Heart left ventricle (tissue), 16 donors: ENCODE data around the gene PPM1A. TPM values are rescaled to one million over a fixed set of nuclear protein-coding genes. Genes with fewer than 3 reads are reported as not detected.

Experiments
- ATAC-seq, 4 donors: fragments of 200-7000 bp; cut with Tn5 transposase; one replicate each; pipeline ENCODE4 v1.9.1; 2020 to 2022; ENCODE audit warnings: moderate library complexity in 4 of 4, mild to moderate bottlenecking in 3 of 4, moderate number of reproducible peaks in 1 of 4
- DNase-seq, 5 donors: peaks; one replicate each; pipeline ENCODE4 v3.0.0-alpha.2; 2020
- H3K27ac ChIP-seq, 12 donors: fragments of 200-600 bp; sonication (generic) in 4 of 12; one replicate each; pipeline versions ENCODE4 v1.5.0 to v1.8.0; 2016 to 2022; ENCODE audit warnings: mild to moderate bottlenecking in 2 of 12
- H3K27me3 ChIP-seq, 9 donors: fragments of 200-600 bp; sonication (generic) in 2 of 9; one replicate each; pipeline versions ENCODE4 v1.5.1 to v1.8.0; 2016 to 2022; ENCODE audit warnings: mild to moderate bottlenecking in 3 of 9
- H3K36me3 ChIP-seq, 9 donors: fragments of 200-600 bp; sonication (generic) in 2 of 9; one replicate each; pipeline versions ENCODE4 v1.5.0 to v1.8.0; 2018 to 2022; ENCODE audit warnings: mild to moderate bottlenecking in 2 of 9
- H3K4me1 ChIP-seq, 12 donors: fragments of 200-600 bp; sonication (generic) in 4 of 12; one replicate each; pipeline versions ENCODE4 v1.5.0 to v1.8.0; 2016 to 2022; ENCODE audit warnings: mild to moderate bottlenecking in 3 of 12
- H3K4me3 ChIP-seq, 12 donors: fragments of 200-600 bp; sonication (generic) in 4 of 12; one replicate each; pipeline versions ENCODE4 v1.5.0 to v1.8.0; 2017 to 2022; ENCODE audit warnings: mild to moderate bottlenecking in 9 of 12, moderate library complexity in 4 of 12
- H3K9me3 ChIP-seq, 12 donors: fragments of 200-600 bp; sonication (generic) in 4 of 12; one replicate each; pipeline versions ENCODE4 v1.5.0 to v1.8.0; 2016 to 2022; ENCODE audit warnings: mild to moderate bottlenecking in 1 of 12
- POLR2A ChIP-seq, 2 donors: fragments of 450-650 bp; IDR thresholded peaks; one replicate each; pipeline ENCODE4 v1.6.1; 2017; ENCODE audit warnings: antibody characterized with exemption in 2 of 2, mild to moderate bottlenecking in 2 of 2, moderate library complexity in 2 of 2
- WGBS, 4 donors: extraction: QIAGEN DNeasy Blood & Tissue Kit in 2 of 4; methylation state at CpG; one replicate each; pipeline versions ENCODE4 v1.1.5 to v1.1.7; 2013 to 2018; 5-methylcytosine and 5-hydroxymethylcytosine counted together
- intact Hi-C, 10 donors: fragments of 100-400 bp; cut with DNase I; formaldehyde crosslinking; loops; one replicate each; pipeline versions ENCODE4 v1.11.1 to v1.14.2; 2022
- polyA plus RNA-seq, 2 donors: library from polyadenylated mRNA; stranded (reverse); fragments of 200-250 nt; gene quantifications; one replicate each; pipeline ENCODE4 v1.2.3, GENCODE V29; 2013
- total RNA-seq, 9 donors: library from RNA; depleted of rRNA in 2 of 9; stranded (reverse); fragments of >200 nt in 2 of 9; fragmentation: NEBNext Ultra II Directional in 3 of 9; extraction: Animal tissue kit (Norgen Biotek cat#: 25700) in 3 of 9; gene quantifications; one replicate each; pipeline versions ENCODE4 v1.1.0 to v1.2.4, GENCODE V29; 2016 to 2023
- TF ChIP-seq, protein P1 (sequence below), 12 donors: fragments of 200-600 bp; sonication (generic) in 4 of 12; IDR thresholded peaks; one replicate each; pipeline versions ENCODE4 v1.5.0 to v1.8.0; 2018 to 2022; ENCODE audit warnings: antibody characterized with exemption in 12 of 12, mild to moderate bottlenecking in 5 of 12
- donor health status: ischemic (EF 13 %, LVEDD 7.1; RV severe dilation, severe dysfunction).
- donor health status: healthy with polysubstance abuse.
- donor health status: DM: no; HTN: yes; CAD: no.
- donor health status: DM: no; HTN: no; CAD: no.
- donor health status: ischemic (EF 25% LVEDD 6.9; RV normal size, moderate dysfunction).
- donor health status: ischemic (EF 25% LVEDD 5.7; RV mildly dilated, moderate dysfunction).
- donor health status: healthy.
- donor health status: DM: yes; HTN: yes; CAD: no.
- donor health status: ischemic (EF 35%, LVEDD 5.7; RV mildly dilated, moderate dysfunction).
- donor health status: nonischemic (EF 11% LVEDD 7.7; RV severe dilation, severe dysfunction).
- donor health status: DM: yes; HTN: yes; CAD: no.
- donor health status: PGD.
- donor health status: ischemic (EF 29% LVEDD 5.4; RV normal size, mild dysfunction).
- donor health status: nonischemic (EF 23%, LVEDD 6.1; RV moderate dilation, normal function).

The PPM1A gene
- total and polyA plus RNA-seq, 11 donors, result 27.7 to 126 (median 91.6) TPM

DNA sequence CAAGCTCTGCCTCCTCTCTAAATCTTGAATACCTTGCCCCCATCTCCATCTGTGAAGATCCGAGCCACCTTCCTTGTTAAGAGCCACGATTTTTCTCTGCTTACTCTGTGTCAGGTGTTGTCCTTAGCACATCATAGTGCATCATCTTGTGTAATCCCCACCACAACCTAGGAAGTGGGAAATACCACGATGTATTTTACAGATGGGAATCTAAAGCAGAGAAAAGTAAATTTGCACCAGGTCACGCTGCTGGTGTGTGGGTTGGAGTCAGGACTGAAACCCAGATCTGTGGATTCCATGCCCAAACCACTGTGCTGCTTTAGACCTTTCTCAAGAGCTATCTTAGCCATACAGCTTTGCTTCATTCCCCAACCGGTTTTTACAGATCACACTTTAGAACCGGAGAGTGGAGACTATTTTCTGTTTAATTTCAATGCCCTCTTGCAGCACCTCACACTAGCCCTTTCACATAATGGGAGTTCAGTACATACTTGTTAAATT is 94.6 kb downstream of the PPM1A start:
- Histone ChIP-seq H3K9me3 (no peaks in the 10 kb centered on the region), H3K4me1 (no peaks in the 10 kb centered on the region), H3K4me3 (no peak overlapping the region), H3K27ac (no peak overlapping the region), H3K36me3 (no peaks in the 10 kb centered on the region), H3K27me3 (peaks cover 0 to 7% (median 0%) of the 10 kb centered on the region in 9 donors)
- DNase-seq, result no peak
- ATAC-seq, result no peak
- TF ChIP-seq, protein P1, sequence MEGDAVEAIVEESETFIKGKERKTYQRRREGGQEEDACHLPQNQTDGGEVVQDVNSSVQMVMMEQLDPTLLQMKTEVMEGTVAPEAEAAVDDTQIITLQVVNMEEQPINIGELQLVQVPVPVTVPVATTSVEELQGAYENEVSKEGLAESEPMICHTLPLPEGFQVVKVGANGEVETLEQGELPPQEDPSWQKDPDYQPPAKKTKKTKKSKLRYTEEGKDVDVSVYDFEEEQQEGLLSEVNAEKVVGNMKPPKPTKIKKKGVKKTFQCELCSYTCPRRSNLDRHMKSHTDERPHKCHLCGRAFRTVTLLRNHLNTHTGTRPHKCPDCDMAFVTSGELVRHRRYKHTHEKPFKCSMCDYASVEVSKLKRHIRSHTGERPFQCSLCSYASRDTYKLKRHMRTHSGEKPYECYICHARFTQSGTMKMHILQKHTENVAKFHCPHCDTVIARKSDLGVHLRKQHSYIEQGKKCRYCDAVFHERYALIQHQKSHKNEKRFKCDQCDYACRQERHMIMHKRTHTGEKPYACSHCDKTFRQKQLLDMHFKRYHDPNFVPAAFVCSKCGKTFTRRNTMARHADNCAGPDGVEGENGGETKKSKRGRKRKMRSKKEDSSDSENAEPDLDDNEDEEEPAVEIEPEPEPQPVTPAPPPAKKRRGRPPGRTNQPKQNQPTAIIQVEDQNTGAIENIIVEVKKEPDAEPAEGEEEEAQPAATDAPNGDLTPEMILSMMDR (IDR thresholded peaks at IDR 0.05), result no peak
- no peak for TF ChIP-seq POLR2A (IDR thresholded peaks at IDR 0.05)
- 71 to 79% (median 75%) methylated on average over 6 of the region's 6 CpGs for WGBS, 4 donors
- intact Hi-C loops, result loop anchor here in 2 of 10 donors (10.0 kb wide), 2 partner anchors 391 to 911 kb away; partner anchors contain the start of gene MNAT1 (in 1 of the 2)

DNA sequence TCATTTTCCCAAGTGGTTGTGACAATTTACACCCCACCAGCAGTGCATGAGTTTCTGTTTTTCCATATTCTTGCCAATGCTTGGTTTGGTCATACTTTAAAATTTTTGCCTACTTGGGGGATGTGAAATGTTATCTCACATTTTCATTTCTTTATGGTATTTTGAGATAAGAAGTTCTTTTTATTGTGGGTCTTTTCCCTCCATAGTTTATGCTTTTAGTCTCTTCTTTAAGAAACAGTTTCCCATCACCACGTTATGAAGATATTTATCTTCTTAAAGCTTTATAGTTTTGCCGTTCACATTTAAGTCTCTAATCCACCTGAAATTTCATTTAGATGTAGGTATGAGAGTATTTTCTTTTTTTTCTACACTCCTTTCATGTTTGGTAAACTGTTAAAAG is 95.7 kb downstream of the PPM1A start:
- no peaks in the 10 kb centered on the region for H3K27me3 ChIP-seq
- intact Hi-C loops, result loop anchor here in 3 of 10 donors (5.0 to 10.0 kb wide), 3 partner anchors 390 to 910 kb away; partner anchors contain the start of gene MNAT1 (in 1 of the 3)
- WGBS, 4 donors, result 67 to 80% (median 78%) methylated on average over 2 of the region's 2 CpGs
- no peaks in the 10 kb centered on the region for H3K36me3 ChIP-seq
- ATAC-seq, result no peak
- TF ChIP-seq, protein P1 (IDR thresholded peaks at IDR 0.05), result no peak
- TF ChIP-seq POLR2A (IDR thresholded peaks at IDR 0.05), result no peak
- DNase-seq, result no peak
- H3K27ac ChIP-seq, result no peak overlapping the region
- no peak overlapping the region for H3K4me3 ChIP-seq
- no peaks in the 10 kb centered on the region for H3K9me3 ChIP-seq
- no peaks in the 10 kb centered on the region for H3K4me1 ChIP-seq

DNA sequence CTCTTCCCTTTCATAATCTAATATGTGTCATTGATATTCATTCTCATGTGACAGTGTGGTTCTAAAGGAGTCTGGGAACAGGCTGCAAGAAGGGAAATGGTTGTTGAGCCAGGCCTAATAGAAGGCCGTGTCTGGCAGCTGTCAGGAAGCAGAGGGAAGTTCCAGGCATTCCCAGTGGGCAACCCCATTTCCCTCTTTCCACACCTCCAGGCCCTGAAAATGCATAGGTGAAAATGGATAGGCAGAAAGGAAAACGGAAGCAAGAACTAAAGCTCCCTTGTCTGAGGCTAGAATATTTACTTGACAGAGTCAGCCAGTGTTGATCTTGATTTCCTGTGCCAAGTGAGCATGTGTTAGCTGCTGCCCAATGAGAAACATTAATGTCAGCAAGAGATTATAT is 97.7 kb downstream of the PPM1A start:
- Histone ChIP-seq H3K27ac (no peak overlapping the region), H3K4me1 (peaks cover 0 to 6% (median 0%) of the 10 kb centered on the region in 12 donors), H3K27me3 (no peaks in the 10 kb centered on the region), H3K9me3 (no peaks in the 10 kb centered on the region), H3K36me3 (no peaks in the 10 kb centered on the region), H3K4me3 (no peak overlapping the region)
- intact Hi-C loops, result loop anchor here in 3 of 10 donors (2.0 to 10.0 kb wide), 4 partner anchors 214 to 908 kb away; partner anchors contain the start of gene MNAT1 (in 1 of the 3)
- ATAC-seq (no peak), DNase-seq (no peak)
- TF ChIP-seq, protein P1 (IDR thresholded peaks at IDR 0.05), result no peak
- TF ChIP-seq POLR2A (IDR thresholded peaks at IDR 0.05), result no peak
- 34 to 50% (median 43%) methylated on average over 2 of the region's 2 CpGs for WGBS, 4 donors

DNA sequence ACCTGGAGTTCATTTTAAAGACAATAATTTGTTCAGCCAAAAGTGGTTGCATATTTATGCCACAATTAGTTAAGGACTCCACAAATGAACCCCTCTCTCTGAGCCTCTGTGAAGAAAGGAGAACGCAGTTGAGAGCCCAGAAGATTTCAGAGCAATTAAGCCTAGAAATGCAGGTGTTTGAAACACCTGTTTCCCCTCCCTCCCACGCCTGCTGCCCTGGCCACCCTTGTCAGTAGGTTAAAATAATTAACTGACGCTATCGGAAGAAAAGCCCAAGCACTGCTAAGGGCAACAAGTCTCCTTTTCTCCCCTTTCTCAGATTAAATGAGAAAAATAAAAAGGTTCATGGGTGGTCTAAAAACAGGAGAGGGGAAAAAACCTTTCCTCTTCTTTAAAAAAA is 99.2 kb downstream of the PPM1A start:
- TF ChIP-seq, protein P1 (IDR thresholded peaks at IDR 0.05), result no peak
- no peak for TF ChIP-seq POLR2A (IDR thresholded peaks at IDR 0.05)
- DNase-seq, result no peak
- no peaks in the 10 kb centered on the region for H3K27me3 ChIP-seq
- no peak overlapping the region for H3K27ac ChIP-seq
- intact Hi-C loops, result loop anchor here in 3 of 10 donors (2.0 to 10.0 kb wide), 4 partner anchors 215 to 907 kb away; partner anchors contain the start of gene MNAT1 (in 1 of the 3)
- 78 to 82% (median 81%) methylated on average over 4 of the region's 4 CpGs for WGBS, 4 donors
- H3K36me3 ChIP-seq, result no peaks in the 10 kb centered on the region
- peaks cover 0 to 6% (median 0%) of the 10 kb centered on the region in 12 donors for H3K4me1 ChIP-seq
- ATAC-seq, result no peak
- no peak overlapping the region for H3K4me3 ChIP-seq
- no peaks in the 10 kb centered on the region for H3K9me3 ChIP-seq

Other genes starting within 250 kb of the PPM1A start
- gene PCNX4, start 157.3 kb upstream of the PPM1A start, total RNA-seq, result 10 to 100 TPM; 22.1 to 56.2 (median 37.3) TPM
- gene PCNX4, start 157.3 kb upstream of the PPM1A start, polyA plus RNA-seq, result 10 to 100 TPM; 19.7 TPM
- gene DHRS7, start 83.8 kb upstream of the PPM1A start, total RNA-seq, result 10 to 100 TPM; 27.9 to 76.6 (median 40.2) TPM
- 10 to 100 TPM; 40.5 to 89.3 TPM for gene DHRS7, start 83.8 kb upstream of the PPM1A start, polyA plus RNA-seq
- gene C14orf39, start 236.8 kb downstream of the PPM1A start, total RNA-seq, result not detected
- not detected for gene C14orf39, start 236.8 kb downstream of the PPM1A start, polyA plus RNA-seq